Stimulated activated naive B cell treated with anti-CD40 and anti-IgM and Interleukin-4, amounts not matched to agents 10 μg/mL and 1 μg/mL and 100 μg/mL, for 72 hours (primary cell): ENCODE measurements around the gene MYH11.
"Not testable (repeated sequence)": the region's sequence is repeated elsewhere in the genome, so short reads cannot be mapped to it uniquely, and the experiment has no call there.

Experiments
- ATAC-seq, 2 donors: fragments of 150-1000 bp; cut with Tn5 transposase; replicated peaks; 2 replicates each; pipeline ENCODE4 v1.10.0; 2021; ENCODE audit warnings: moderate library complexity in 1 of 2
- DNase-seq: peaks from one replicate; pipeline ENCODE4 v3.0.0; 2021
- H3K27ac Mint-ChIP-seq: one replicate; pipeline ENCODE4 v1.8.0; 2022; ENCODE audit warnings: mild to moderate bottlenecking, mixed read lengths
- H3K27me3 Mint-ChIP-seq, 2 donors: one replicate each; pipeline ENCODE4 v1.8.0; 2022; ENCODE audit warnings: mixed read lengths in 2 of 2
- H3K36me3 Mint-ChIP-seq, 2 donors: one replicate each; pipeline ENCODE4 v1.8.0; 2022; ENCODE audit warnings: mixed read lengths in 2 of 2, mild to moderate bottlenecking in 1 of 2
- H3K4me1 Mint-ChIP-seq, 2 donors: one replicate each; pipeline ENCODE4 v1.8.0; 2022; ENCODE audit warnings: mixed read lengths in 2 of 2, mild to moderate bottlenecking in 1 of 2
- H3K4me3 Mint-ChIP-seq, 2 donors: one replicate each; pipeline ENCODE4 v1.8.0; 2022; ENCODE audit warnings: mild to moderate bottlenecking in 2 of 2, mixed read lengths in 2 of 2, moderate library complexity in 1 of 2
- H3K9me3 Mint-ChIP-seq, 2 donors: one replicate each; pipeline ENCODE4 v1.8.0; 2022; ENCODE audit warnings: mixed read lengths in 2 of 2, mild to moderate bottlenecking in 1 of 2

Gene MYH11

DNA sequence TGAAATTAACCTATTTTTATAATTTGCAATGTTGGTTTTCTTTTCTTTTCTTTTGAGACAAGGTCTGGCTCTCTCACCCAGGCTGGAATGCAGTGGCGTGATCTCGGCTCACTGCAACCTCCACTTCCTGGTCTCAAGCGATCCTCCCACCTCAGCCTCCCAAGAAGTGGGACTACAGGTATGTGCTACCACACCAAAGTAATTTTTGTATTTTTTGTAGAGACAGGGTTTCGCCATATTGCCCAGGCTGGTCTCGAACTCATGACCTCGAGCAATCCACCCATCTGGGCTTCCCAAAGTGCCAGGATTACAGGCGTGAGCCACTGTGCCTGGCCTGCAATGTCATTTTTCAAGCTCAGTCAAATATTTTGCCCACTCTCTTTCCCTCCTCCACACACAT lies 36.0 kb downstream of the MYH11 start:
- H3K27ac Mint-ChIP-seq = no peak overlapping the region
- DNase-seq (no peak), ATAC-seq (no peak)
- peaks cover 6 to 9% of the 10 kb centered on the region in 2 donors for H3K9me3 Mint-ChIP-seq
- no peaks in the 10 kb centered on the region for H3K4me1 Mint-ChIP-seq
- H3K27me3 Mint-ChIP-seq = peaks cover 11 to 13% of the 10 kb centered on the region in 2 donors
- H3K36me3 Mint-ChIP-seq = peaks cover 6 to 7% of the 10 kb centered on the region in 2 donors
- H3K4me3 Mint-ChIP-seq = no peak overlapping the region

DNA sequence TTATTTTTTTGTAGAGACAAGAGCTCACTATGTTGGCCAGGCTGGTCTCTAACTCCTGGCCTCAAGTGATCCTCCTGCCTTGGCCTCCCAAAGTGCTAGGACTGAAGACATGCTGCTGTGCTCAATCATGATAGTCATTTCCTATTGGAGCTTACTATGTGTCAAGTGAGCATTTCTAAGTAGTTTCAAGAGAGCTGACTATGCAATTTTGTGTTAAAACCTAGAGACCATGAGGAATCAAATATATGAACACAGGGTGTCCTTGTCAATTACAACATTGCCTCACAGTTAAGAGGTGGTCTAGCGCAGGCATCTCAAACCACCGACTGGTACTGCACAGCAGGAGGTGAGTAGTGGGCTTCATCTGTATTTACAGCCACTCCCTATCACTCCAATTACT lies 37.8 kb downstream of the MYH11 start:
- H3K4me3 Mint-ChIP-seq = no peak overlapping the region
- peaks cover 8 to 12% of the 10 kb centered on the region in 2 donors for H3K9me3 Mint-ChIP-seq
- H3K27me3 Mint-ChIP-seq = peaks cover 6 to 13% of the 10 kb centered on the region in 2 donors
- peaks cover 6 to 7% of the 10 kb centered on the region in 2 donors for H3K36me3 Mint-ChIP-seq
- no peak for ATAC-seq
- DNase-seq = no peak
- H3K4me1 Mint-ChIP-seq = no peaks in the 10 kb centered on the region
- no peak overlapping the region for H3K27ac Mint-ChIP-seq

DNA sequence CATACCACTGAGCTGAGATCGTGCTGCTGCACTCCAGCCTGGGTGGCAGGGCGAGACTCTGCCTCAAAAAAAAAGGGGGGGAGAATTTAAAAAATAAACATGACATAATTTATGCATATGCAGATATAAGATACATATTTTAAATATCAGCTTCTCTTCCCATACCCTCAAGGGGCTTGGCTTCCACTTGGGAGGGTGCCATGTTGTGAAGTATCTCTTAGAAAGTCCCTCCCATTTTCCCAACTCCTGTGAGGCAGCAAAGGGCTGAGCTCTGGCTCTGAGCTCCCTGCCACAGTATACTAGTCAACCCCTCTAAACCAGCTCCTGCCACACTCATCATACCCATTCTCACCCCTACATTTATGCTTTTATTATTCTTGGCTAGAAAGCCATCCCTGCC lies 39.4 kb downstream of the MYH11 start:
- H3K4me3 Mint-ChIP-seq = no peak overlapping the region
- no peak for DNase-seq
- H3K27ac Mint-ChIP-seq = no peak overlapping the region
- no peak for ATAC-seq
- no peaks in the 10 kb centered on the region for H3K4me1 Mint-ChIP-seq
- H3K36me3 Mint-ChIP-seq = peaks cover 6 to 7% of the 10 kb centered on the region in 2 donors
- H3K9me3 Mint-ChIP-seq = peaks cover 8 to 12% of the 10 kb centered on the region in 2 donors
- H3K27me3 Mint-ChIP-seq = peaks cover 0 to 4% of the 10 kb centered on the region in 2 donors

DNA sequence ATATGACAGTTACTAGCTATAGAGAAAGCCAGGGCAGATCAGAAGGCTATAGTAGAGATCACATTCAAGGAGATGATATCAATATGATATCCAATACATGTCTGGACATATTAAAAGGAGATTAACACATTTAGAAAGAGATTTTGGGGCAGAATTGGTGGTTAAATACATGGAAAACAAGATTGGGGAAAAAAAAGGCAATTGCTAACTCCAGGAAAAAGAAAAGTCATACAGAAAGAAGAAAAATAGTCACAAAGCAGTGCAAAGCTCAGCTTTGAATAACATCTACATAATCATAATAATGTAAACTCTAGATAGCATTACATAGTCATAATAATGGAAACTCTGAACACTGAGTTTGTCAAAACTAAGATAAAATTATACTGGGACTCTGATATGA lies 40.6 kb downstream of the MYH11 start:
- peaks cover 6 to 7% of the 10 kb centered on the region in 2 donors for H3K36me3 Mint-ChIP-seq
- DNase-seq (no peak), ATAC-seq (no peak)
- no peaks in the 10 kb centered on the region for H3K4me1 Mint-ChIP-seq
- no peak overlapping the region for H3K27ac Mint-ChIP-seq
- peaks cover 0 to 4% of the 10 kb centered on the region in 2 donors for H3K27me3 Mint-ChIP-seq
- no peak overlapping the region for H3K4me3 Mint-ChIP-seq
- peaks cover 8 to 12% of the 10 kb centered on the region in 2 donors for H3K9me3 Mint-ChIP-seq

DNA sequence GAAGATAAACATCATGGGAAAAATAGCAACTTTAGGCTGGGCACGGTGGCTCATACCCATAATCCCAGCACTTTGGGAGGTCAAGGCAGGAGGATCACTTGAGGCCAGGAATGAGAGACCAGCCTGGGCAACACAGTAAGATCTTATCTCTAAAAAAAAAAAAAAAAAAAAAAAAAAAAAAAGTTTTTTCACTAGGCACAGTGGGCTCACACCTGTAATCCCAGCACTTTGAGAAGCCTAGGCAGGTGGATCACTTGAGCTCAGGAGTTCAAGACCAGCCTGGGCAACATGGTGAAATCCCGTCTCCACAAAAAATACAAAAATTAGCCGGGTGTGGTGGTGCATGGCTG lies 44.5 kb downstream of the MYH11 start:
- not testable (repeated sequence) for H3K27ac Mint-ChIP-seq, H3K27me3 Mint-ChIP-seq, ATAC-seq

DNA sequence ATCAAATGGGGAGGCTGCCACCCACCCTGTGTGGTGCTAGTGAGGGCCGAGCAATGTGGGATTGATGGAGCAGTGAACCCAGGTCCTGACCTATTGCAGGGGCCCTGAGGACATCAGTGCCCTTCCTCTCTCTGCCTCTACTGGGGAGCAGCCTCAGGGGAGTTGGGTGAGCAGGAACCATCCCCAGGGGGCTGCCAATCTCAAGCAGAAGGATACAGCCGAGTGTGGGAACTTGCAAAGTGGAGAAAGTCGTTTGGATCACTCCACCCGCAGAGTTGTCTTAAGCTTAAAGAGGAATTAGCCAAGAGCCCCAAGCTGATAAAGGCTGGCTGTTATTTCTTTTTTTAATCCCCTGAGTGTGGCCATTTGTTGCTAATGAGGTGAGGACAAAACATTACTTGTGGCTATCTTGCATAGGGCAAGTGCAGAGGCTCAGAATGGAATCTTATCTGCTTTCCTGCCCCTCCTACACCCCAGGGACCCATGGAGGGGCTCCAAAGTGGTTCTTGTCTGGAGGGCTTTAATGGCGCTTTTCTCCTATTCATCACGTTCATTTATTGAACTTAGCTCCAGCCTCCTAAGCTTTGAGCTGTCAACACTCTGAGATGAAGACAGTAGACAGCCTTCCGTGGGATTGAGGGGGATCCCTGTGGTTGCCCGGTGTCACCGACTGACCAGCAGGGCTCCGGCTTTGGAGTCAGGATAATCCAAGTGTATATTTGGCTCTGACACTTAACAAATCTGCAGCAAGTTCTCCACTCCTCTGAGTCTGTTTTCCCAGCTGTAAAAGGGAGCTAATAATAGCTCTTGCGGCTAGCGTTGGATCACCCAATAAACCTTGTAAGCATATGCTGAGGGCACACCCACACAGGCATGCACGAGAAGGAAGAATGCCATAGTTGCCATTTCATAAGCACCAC lies 45.1 kb downstream of the MYH11 start:
- Mint-ChIP-seq H3K27ac (no peak overlapping the region), H3K4me3 (no peak overlapping the region), H3K4me1 (no peaks in the 10 kb centered on the region), H3K27me3 (peaks cover 3 to 5% of the 10 kb centered on the region in 2 donors), H3K36me3 (peaks cover 4% of the 10 kb centered on the region in 2 donors), H3K9me3 (peaks cover 8 to 10% of the 10 kb centered on the region in 2 donors)
- DNase-seq (no peak), ATAC-seq (no peak)

More for the DNA sequence above, 44.5 kb downstream of the MYH11 start:
- H3K36me3 Mint-ChIP-seq, DNase-seq, H3K4me3 Mint-ChIP-seq, H3K4me1 Mint-ChIP-seq: not testable (repeated sequence)
- peaks cover 8 to 10% of the 10 kb centered on the region in 2 donors for H3K9me3 Mint-ChIP-seq

DNA sequence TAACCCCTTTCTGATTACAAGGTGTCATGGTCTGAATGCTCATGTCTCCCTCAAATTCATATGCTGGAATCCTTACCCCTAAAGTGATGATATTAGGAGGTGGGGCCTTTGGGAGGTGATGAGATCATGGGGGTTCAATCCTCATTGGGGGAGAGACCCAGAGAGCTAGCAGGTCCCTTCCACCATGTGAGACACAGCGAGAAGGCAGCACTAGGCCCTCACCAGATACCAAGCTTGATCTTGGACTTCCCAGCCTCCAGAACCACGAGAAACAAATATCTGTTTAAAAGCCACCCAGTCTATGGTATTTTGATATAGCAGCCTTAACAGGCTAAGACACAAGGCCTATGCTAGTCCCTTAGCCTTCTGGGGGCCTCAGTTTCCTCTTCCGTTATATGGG lies 45.9 kb downstream of the MYH11 start:
- Mint-ChIP-seq H3K36me3 (peaks cover under 1% of the 10 kb centered on the region in 2 donors), H3K9me3 (peaks cover 3 to 5% of the 10 kb centered on the region in 2 donors), H3K27me3 (peaks cover 3 to 5% of the 10 kb centered on the region in 2 donors), H3K4me3 (no peak overlapping the region), H3K27ac (no peak overlapping the region), H3K4me1 (no peaks in the 10 kb centered on the region)
- no peak for DNase-seq
- ATAC-seq = no peak

DNA sequence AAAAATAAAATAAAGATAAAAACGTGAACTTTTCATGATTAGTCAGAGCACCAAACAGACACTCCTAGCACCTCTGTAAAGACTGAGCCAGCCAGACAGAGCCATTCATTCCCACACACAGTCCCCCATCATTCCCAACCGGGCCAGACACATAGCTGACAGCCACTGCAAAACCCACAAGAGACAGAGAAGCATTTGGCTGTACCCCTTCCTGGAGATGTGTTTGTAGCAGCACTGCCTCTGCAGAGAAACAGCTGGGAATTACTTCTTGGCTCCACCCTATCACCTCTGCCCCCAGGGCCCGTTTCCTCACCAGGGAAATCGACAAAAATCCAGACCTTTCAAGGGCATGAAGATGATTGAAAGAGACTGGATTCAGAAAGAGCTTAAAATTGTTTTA lies 46.4 kb downstream of the MYH11 start:
- DNase-seq = no peak

GRCh38 chr16:15809297-15809696 lies 47.5 kb downstream of the MYH11 start:
- H3K4me3 Mint-ChIP-seq, ATAC-seq, H3K4me1 Mint-ChIP-seq, H3K27me3 Mint-ChIP-seq, DNase-seq, H3K36me3 Mint-ChIP-seq, H3K27ac Mint-ChIP-seq, H3K9me3 Mint-ChIP-seq: not testable (repeated sequence)

More for the DNA sequence above, 46.4 kb downstream of the MYH11 start:
- H3K27me3 Mint-ChIP-seq = peaks cover 3 to 5% of the 10 kb centered on the region in 2 donors
- H3K9me3 Mint-ChIP-seq = peaks cover 0 to 1% of the 10 kb centered on the region in 2 donors
- no peaks in the 10 kb centered on the region for H3K36me3 Mint-ChIP-seq
- no peaks in the 10 kb centered on the region for H3K4me1 Mint-ChIP-seq
- no peak for ATAC-seq
- no peak overlapping the region for H3K4me3 Mint-ChIP-seq
- H3K27ac Mint-ChIP-seq = no peak overlapping the region

DNA sequence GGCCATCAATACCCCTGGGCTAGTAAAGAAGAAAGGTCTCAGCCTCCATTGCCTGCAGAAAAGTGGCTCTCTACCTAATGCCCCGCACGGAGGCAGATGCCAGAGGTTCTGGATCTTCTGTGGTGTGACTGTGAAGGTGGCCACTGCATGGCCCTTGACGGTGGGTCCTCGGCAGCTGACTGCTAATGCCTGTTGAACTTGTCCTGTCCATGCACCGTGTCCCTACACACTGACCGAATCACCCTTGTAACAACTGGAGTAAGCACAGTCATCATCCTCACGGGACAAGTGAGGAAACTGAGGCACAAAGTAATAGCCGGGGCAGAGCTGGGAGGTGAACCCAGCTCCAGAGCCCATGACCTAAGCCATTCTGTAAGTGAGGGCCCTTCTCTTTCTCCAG lies 48.8 kb downstream of the MYH11 start:
- Mint-ChIP-seq H3K4me1 (no peaks in the 10 kb centered on the region), H3K36me3 (no peaks in the 10 kb centered on the region), H3K27ac (no peak overlapping the region), H3K9me3 (peaks cover 0 to 1% of the 10 kb centered on the region in 2 donors), H3K27me3 (peaks cover 3 to 5% of the 10 kb centered on the region in 2 donors), H3K4me3 (no peak overlapping the region)
- DNase-seq = no peak
- no peak for ATAC-seq

DNA sequence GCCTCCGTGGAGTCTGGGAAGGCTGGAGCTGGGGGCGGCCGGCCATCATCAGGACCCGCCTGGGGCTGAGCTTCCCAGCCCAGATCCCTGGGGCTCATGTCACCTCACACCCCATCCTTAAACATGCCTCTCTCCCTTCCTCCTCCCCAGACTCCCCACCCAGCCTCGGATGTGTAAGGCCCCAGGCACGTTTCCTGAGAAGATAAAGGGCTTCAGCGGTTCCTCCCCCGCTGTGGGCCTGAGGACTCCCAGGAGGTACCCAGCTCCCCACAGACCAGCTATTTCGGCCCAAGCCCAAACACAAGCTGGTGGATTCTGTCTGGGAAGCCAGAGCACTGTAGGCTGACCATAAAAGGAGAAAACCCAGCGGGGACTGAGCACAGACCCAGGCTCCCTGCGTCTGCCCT lies 49.2 kb downstream of the MYH11 start:
- no peak for ATAC-seq

DNA sequence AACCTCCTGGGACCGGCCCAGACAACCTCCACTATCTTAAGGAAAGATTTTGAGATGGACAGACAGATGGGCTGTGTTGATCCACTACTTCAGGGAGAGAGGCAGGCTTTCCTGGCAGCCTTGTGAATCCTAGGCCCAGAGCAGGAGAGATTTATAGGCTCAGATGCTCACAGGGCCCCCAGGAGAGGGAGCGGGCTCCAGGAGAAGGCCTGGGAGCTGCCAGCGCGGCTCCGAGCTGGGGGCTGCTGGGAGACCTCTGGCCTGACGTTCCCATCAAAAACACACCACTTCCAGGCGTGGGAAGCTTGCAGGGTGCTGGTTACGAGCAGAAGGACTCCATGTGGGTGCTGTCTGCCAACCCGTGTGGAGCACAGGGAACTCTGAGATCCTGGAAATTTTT lies 53.2 kb downstream of the MYH11 start:
- H3K27ac Mint-ChIP-seq = no peak overlapping the region
- no peak for ATAC-seq
- H3K27me3 Mint-ChIP-seq = peaks cover 7 to 17% of the 10 kb centered on the region in 2 donors
- H3K4me1 Mint-ChIP-seq = no peaks in the 10 kb centered on the region
- H3K36me3 Mint-ChIP-seq = no peaks in the 10 kb centered on the region
- no peak for DNase-seq
- no peak overlapping the region for H3K4me3 Mint-ChIP-seq
- peaks cover 6% of the 10 kb centered on the region in 2 donors for H3K9me3 Mint-ChIP-seq

More for the DNA sequence above, 49.2 kb downstream of the MYH11 start:
- Mint-ChIP-seq H3K4me1 (no peaks in the 10 kb centered on the region), H3K9me3 (peaks cover 0 to 1% of the 10 kb centered on the region in 2 donors), H3K36me3 (no peaks in the 10 kb centered on the region), H3K4me3 (no peak overlapping the region), H3K27me3 (peaks cover 3 to 5% of the 10 kb centered on the region in 2 donors), H3K27ac (no peak overlapping the region)
- no peak for DNase-seq

- H3K9me3 Mint-ChIP-seq = peaks cover 17% of the 10 kb centered on the region in 2 donors
- DNase-seq = no peak
- H3K4me3 Mint-ChIP-seq = no peak overlapping the region
- H3K27me3 Mint-ChIP-seq = peaks cover 17 to 33% of the 10 kb centered on the region in 2 donors
- ATAC-seq = no peak
- H3K36me3 Mint-ChIP-seq = peaks cover 4 to 7% of the 10 kb centered on the region in 2 donors
- H3K4me1 Mint-ChIP-seq = no peaks in the 10 kb centered on the region
- H3K27ac Mint-ChIP-seq = no peak overlapping the region
These were observed 56.9 kb downstream of the MYH11 start for GRCh38 chr16:15799851-15800495.

DNA sequence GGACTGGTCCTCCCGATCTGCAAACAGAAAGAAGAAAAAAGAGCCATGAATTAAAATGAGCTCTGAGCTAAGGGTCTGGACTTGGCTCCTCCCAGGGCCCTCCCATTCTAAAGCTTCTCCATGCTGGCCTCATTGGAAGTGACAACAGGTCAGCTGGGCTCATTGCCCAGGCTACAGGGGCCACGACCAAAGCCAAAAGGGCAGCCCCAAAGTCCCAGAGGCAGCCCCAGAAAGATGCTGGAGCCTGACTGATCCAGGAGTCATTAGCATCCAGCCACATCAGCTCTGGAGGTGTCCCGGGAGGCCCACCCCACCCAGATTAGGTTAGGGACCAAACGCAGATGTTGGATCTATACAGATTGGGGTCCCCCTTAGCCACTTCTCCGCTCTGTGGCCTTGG lies 58.2 kb downstream of the MYH11 start:
- Mint-ChIP-seq H3K4me3 (no peak overlapping the region), H3K27me3 (peaks cover 17 to 36% of the 10 kb centered on the region in 2 donors), H3K9me3 (peaks cover 17% of the 10 kb centered on the region in 2 donors), H3K4me1 (no peaks in the 10 kb centered on the region), H3K36me3 (peaks cover 4 to 7% of the 10 kb centered on the region in 2 donors), H3K27ac (no peak overlapping the region)
- DNase-seq (no peak), ATAC-seq (no peak)
